NCI-H510A (cell line): Measurements from ENCODE around the gene SSBP3.
A peak's percentile ranks its signal among the peaks of the same experiment; 100 is the strongest.
"Not testable (repeated sequence)": the region's sequence is repeated elsewhere in the genome, so short reads cannot be mapped to it uniquely, and the experiment has no call there.

Source experiments
- DNase-seq: peaks from one replicate; lab custom pipeline; 2025; lab: John Stamatoyannopoulos, UW

Gene SSBP3

GRCh38 chr1:54348700-54349021, 57.5 kb downstream of the SSBP3 start:
- no peak for DNase-seq

GRCh38 chr1:54347955-54348699, 58.1 kb downstream of the SSBP3 start:
- DNase-seq, result peak; percentile 84

DNA sequence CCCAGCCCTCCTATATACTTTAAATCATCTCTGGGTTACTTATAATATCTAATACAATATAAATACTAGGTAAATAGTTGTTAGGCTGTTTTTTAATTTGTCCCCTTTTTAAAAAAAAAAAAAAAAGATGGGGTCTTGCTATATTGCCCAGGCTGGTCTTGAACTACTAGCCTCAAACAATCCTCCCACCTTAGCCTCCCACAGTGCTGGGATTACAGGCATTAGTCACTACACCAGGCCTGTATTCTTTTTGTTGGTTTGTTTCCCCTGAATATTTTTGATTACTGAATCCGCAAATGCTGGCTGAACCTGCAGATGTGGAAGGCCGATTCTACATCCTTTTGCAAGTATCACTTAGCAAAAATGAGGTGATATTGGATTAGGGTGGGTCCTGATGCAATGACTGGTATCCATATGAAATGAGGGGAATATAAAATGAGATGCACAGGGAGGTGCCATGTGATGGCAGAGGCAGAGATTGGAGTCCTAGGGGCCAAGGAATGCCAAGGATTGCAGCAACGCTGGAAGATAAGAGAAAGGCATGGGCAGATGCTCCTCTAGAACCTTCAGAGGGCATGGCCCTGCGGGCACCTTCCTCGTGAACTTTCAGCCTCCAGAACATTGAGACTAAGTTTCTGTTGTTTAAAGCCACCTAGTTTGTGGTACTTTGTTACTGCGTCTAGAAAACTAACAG, 58.8 kb downstream of the SSBP3 start:
- no peak for DNase-seq

DNA sequence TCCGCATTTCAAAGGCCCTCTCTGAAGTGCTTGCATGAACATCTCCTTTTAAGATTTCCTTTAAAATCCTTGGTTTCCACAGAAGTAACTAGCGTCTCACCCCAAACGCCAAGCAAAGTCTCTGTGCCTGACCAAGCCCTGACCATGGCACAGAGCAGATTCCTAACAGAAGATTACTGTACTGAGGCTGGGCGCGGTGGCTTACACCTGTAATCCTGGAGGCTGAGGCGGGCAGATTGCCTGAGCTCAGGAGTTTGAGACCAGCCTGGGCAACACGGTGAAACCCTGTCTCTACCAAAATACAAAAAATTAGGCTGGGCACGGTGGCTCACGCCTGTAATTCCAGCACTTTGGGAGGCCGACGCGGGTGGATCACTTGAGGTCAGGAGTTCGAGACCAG, 60.6 kb downstream of the SSBP3 start:
- not testable (repeated sequence) for DNase-seq

DNA sequence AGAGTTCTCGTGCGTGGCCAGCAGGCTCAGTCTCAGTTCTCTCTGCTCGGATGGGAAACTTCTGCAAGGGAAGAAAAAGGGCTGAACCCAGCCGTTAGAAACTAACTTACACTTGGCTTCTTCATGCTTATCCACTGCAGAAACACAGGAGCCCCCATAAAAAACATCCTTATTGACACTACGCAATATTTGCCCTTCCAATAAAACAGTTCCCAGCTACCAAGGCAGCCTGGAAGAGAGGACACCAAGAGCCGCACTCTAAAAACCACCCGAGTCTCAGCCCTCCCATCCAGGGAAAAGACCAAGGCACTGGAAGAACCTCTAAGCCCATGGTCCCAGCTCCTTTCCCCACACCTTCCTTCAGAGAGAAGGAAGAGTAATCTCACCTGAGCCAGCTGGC, 61.1 kb downstream of the SSBP3 start:
- DNase-seq, result no peak

GRCh38 chr1:54342742-54343687, 63.2 kb downstream of the SSBP3 start:
- no peak for DNase-seq

GRCh38 chr1:54342288-54342687, 63.9 kb downstream of the SSBP3 start:
- DNase-seq, result peak; percentile 70

- DNase-seq, result no peak
These were observed 64.4 kb downstream of the SSBP3 start for GRCh38 chr1:54341763-54342162.

GRCh38 chr1:54340878-54341277, 65.3 kb downstream of the SSBP3 start:
- DNase-seq, result no peak

DNA sequence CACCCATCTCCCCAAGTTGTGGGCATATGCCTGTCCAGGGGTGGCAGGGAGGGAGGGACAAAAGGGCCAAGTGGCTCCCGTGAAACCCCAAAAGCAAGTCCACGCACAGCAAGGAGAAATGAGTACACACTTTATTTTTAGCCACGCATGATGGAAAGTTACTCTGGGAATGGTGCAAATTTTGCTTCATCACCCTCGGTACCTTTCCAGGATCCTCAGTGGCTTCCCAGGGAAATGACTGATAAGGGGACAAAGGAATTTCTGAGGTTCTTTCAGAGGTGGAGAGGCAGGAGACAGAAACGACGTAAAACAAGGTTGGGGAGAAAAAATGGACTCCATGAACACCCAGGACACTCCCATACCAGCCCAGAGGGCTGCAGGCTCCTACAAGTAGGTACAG, 65.8 kb downstream of the SSBP3 start:
- no peak for DNase-seq

GRCh38 chr1:54339126-54339525, 67.1 kb downstream of the SSBP3 start:
- DNase-seq, result no peak

- no peak for DNase-seq
These were observed 67.7 kb downstream of the SSBP3 start for GRCh38 chr1:54338464-54338863.

- DNase-seq, result peak; percentile 45
These were observed 68.3 kb downstream of the SSBP3 start for GRCh38 chr1:54337928-54338327.

DNA sequence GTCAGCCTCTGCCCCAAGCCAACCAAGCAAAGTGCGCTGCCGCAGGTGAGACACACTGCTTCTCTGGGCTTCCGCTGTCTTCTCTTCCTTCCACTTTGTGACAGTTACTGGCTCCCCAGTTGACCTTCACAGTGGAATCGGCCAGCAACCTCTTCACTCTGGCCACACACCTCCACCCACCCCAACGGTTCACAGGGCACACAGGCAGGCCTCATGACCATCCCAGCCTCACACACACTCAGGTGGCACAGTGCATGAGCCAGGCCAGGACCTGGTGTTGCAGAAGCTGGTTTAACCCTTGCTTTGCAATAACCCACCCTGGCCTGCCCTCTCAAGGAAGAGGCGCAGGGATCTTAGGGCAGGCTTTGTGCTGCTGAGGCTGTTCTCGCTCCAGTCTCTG, 69.2 kb downstream of the SSBP3 start:
- DNase-seq, result no peak

DNA sequence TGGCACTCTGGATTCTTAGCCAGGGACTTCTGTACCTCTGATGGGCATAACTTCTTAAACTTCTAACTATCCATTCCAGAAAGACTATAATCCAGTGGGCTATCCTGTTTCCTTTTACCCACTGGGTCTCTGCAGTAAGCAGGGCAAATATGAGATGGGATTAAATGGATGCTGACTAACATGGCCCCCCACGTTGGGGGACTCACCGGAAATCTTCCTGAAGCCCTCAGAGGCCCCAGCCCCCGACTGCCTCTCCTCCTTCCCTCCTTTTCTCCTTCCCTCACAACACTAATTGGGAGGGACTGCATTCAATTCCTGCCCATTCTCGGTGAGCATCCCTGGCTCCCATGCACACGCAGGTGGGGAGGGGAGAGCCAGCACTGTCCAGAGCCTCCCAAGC, 70.1 kb downstream of the SSBP3 start:
- DNase-seq, result no peak

DNA sequence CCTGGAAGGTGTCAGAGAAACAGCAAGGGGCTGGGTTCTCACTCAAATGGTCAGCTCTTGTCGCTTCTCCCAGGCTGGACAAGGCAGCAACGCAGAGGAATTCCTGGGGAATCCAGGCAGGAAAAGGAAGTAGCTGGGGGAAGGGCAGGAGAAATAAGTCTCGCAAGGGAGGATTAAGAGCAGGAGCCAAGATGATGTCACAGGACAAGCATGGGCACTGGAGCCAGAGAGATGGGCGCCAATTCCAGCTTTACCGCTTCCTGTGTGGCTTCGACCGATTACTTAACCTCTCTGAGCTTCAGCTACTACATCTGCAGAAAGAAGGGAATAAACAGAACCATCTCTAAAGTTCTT, 70.5 kb downstream of the SSBP3 start:
- no peak for DNase-seq

GRCh38 chr1:54335011-54335754, 71.0 kb downstream of the SSBP3 start:
- DNase-seq, result no peak

DNA sequence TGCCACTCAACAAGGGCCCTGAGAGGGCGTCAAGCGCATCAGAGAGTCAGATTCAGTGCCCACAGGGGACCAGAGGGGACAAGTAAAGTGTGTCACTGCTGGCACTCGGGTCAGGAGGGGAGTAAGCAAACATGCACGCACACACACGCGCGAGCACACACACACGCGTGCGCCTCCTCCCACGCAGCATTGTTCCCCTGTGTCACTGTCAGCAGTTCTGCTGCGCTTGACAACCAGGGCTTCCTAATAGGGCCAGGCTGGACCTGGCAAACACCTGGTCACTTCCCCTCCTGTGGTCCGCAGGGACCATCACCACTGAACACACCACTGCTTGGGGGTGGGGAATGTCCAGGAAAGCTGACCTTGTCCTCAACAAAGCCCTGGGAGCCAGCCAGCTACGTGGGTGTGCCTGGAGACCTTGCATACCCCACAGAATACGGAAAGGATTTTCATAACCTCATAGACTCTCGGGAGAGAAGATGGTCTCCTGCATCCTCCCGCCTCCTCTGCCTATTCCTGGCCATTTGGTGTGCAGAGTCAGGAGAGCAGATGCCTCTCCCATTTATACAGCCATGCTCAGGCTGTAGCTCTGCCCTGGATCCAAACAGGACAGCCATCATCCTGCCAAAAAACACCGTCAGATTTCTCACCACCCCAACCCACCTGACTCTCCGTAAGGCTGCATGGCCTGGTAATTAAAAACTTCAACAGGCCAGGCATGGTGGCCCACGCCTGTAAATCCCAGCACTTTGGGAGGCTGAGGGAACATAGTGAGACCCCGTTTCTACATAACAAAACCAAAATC, 73.2 kb downstream of the SSBP3 start:
- DNase-seq, result no peak

DNA sequence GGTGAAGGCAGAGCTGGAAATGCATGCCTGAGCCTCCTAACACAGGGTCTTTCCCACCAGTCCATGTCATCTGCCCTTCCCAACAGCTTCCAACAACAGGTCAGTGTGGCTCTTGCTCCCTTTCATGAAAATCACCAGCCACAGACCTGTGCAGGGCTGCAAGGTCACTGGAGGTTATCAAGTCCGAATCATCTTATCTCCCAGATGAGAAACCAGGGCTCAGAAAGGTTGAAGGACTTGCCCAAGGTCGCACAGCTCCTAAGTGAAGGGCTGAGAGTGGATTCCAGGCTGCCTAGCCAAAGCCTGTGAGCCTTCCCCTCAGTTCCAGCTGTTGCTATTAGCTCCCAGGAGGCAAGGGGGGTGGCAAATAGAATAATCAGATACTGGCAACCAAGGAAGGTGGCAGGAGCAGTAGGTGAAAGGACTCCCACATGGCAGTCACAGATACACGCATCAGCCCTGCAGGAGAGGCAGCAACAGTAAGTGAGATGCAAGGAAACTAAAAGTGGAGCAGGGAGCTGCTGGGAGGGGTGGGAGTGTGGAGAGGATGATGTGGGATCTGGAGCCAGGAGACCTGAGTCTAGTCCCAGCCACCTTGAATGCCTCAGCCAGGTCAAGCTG, 74.2 kb downstream of the SSBP3 start:
- no peak for DNase-seq

GRCh38 chr1:54331091-54331772, 75.0 kb downstream of the SSBP3 start:
- no peak for DNase-seq
